Fibroblast of lung (primary cell): ENCODE results near the gene NR3C1. TPM values are rescaled to one million over a fixed set of nuclear protein-coding genes. Genes with fewer than 3 reads are reported as not detected.

Experiments used
- DNase-seq, 2 donors: peaks; one replicate each; pipeline versions ENCODE4 v3.0.0 to v3.0.0-alpha.2; 2010; ENCODE audit warnings: low read depth in 2 of 2
- H2AFZ ChIP-seq: 2 replicates; pipeline ENCODE4 v1.5.1; 2012; ENCODE audit warnings: low read length, control low read depth, inconsistent platforms
- H3K27ac ChIP-seq: 2 replicates; pipeline ENCODE4 v1.5.1; 2011; ENCODE audit warnings: low read length, control low read depth; ENCODE audit not compliant: insufficient read depth
- H3K27me3 ChIP-seq: 2 replicates; pipeline ENCODE4 v1.5.1; 2011; ENCODE audit warnings: mild to moderate bottlenecking, low read length; ENCODE audit not compliant: control insufficient read depth, insufficient read depth
- H3K36me3 ChIP-seq: 2 replicates; pipeline ENCODE4 v1.5.1; 2011; ENCODE audit warnings: low read length; ENCODE audit not compliant: control insufficient read depth, insufficient read depth
- H3K4me1 ChIP-seq: 2 replicates; pipeline ENCODE4 v1.5.1; 2011; ENCODE audit warnings: low read length; ENCODE audit not compliant: control insufficient read depth, insufficient read depth; ENCODE audit errors: extremely low read depth
- H3K4me2 ChIP-seq: 2 replicates; pipeline ENCODE4 v1.5.1; 2011; ENCODE audit warnings: low read length, control low read depth; ENCODE audit not compliant: insufficient read depth; ENCODE audit errors: extremely low read depth
- H3K4me3 ChIP-seq, 4 experiments: fragments of 200-600 bp in 1 of 4; sonication (generic) in 1 of 4; replicated peaks in 1 of 4; 2 replicates each; pipeline ENCODE4 v1.5.1; 2011 to 2016; ENCODE audit warnings: low read length in 4 of 4, low read depth in 3 of 4, mild to moderate bottlenecking in 3 of 4, control low read depth in 2 of 4, inconsistent platforms in 1 of 4, mixed read lengths in 1 of 4; ENCODE audit not compliant: insufficient read depth in 1 of 4; ENCODE audit errors: control extremely low read depth in 1 of 4
- H3K79me2 ChIP-seq: 2 replicates; pipeline ENCODE4 v1.5.1; 2012; ENCODE audit warnings: mild to moderate bottlenecking, low read length, inconsistent platforms; ENCODE audit not compliant: control insufficient read depth, insufficient read depth
- H3K9ac ChIP-seq: 2 replicates; pipeline ENCODE4 v1.5.1; 2011; ENCODE audit warnings: mild to moderate bottlenecking, low read length, control low read depth; ENCODE audit not compliant: insufficient read depth
- H3K9me3 ChIP-seq: 2 replicates; pipeline ENCODE4 v1.5.1; 2012; ENCODE audit warnings: low read depth, low read length; ENCODE audit not compliant: control insufficient read depth, insufficient read depth
- H4K20me1 ChIP-seq: 2 replicates; pipeline ENCODE4 v1.5.1; 2011; ENCODE audit warnings: low read length; ENCODE audit not compliant: control insufficient read depth, insufficient read depth; ENCODE audit errors: extremely low read depth
- EZH2 ChIP-seq: IDR thresholded peaks from 2 replicates; pipeline ENCODE4 v1.5.1; 2012; ENCODE audit warnings: low read length, control low read depth, mild to moderate bottlenecking; ENCODE audit errors: missing control alignments
- polyA plus RNA-seq, 2 donors: library from polyadenylated mRNA; depleted of rRNA in 1 of 2; stranded (reverse) in 1 of 2; unstranded in 1 of 2; fragments of >200 nt; gene quantifications; 2 replicates each; pipeline ENCODE4 v1.2.1, GENCODE V29; 2011 to 2012; ENCODE audit warnings: missing spikeins in 1 of 2
- total RNA-seq: library from RNA; depleted of rRNA; stranded (reverse); fragments of >200 nt; gene quantifications from 2 replicates; pipeline ENCODE4 v1.2.1, GENCODE V29; 2014
- TF ChIP-seq, protein P1 (sequence below), 2 donors: IDR thresholded peaks in 1 of 2; conservative IDR thresholded peaks in 1 of 2; 1 replicate in 1 of 2; 2 replicates in 1 of 2; pipeline ENCODE4 v1.5.1; 2011 to 2012; ENCODE audit warnings: low read length in 2 of 2, control low read depth in 1 of 2, inconsistent platforms in 1 of 2, low read depth in 1 of 2, mild to moderate bottlenecking in 1 of 2

Gene NR3C1
- total and polyA plus RNA-seq, 2 donors (not counting 1 experiment from before 2014, with no cell fraction given): 85.3 to 126 TPM

GRCh38 chr5:143427122-143427735 lies 23.7 kb upstream of the NR3C1 start:
- no peak for TF ChIP-seq EZH2
- TF ChIP-seq, protein P1, sequence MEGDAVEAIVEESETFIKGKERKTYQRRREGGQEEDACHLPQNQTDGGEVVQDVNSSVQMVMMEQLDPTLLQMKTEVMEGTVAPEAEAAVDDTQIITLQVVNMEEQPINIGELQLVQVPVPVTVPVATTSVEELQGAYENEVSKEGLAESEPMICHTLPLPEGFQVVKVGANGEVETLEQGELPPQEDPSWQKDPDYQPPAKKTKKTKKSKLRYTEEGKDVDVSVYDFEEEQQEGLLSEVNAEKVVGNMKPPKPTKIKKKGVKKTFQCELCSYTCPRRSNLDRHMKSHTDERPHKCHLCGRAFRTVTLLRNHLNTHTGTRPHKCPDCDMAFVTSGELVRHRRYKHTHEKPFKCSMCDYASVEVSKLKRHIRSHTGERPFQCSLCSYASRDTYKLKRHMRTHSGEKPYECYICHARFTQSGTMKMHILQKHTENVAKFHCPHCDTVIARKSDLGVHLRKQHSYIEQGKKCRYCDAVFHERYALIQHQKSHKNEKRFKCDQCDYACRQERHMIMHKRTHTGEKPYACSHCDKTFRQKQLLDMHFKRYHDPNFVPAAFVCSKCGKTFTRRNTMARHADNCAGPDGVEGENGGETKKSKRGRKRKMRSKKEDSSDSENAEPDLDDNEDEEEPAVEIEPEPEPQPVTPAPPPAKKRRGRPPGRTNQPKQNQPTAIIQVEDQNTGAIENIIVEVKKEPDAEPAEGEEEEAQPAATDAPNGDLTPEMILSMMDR (conservative IDR thresholded peaks at IDR 0.05 in 1 of 2, IDR thresholded peaks at IDR 0.05 in 1 of 2; ENCODE audit: low read depth in 1 of 2, low read length in 2 of 2): no peak

DNA sequence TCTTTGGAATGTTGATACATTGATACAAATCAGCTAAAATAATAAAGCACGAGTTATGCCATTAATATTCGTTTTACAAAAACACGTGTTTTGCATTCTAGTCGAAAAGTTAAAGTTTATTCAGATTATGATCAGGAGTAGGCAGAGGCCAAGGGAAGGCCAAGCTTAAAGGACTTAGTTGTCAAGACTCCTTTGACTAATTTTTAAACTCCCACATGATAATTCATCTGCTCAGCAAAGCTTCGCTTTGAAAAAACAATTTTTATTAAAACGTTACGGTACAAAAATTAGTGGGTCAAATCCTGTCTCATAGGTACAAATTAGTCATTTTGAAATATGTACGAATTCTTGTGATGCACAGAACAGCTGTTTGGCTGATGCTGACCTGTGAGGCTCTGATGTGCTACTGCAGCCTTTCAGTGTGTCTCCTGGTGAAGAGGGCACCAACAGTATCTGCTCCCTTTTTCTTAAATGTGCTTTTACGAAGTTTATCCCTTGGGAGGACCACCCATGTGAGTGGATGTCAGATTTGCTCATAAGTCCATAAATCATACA lies 23.0 kb upstream of the NR3C1 start:
- Histone ChIP-seq H3K9ac (no peak overlapping the region), H3K27ac (no peak overlapping the region), H3K9me3 (no peaks in the 10 kb centered on the region), H3K4me3 (no peak overlapping the region), H3K4me1 (no peaks in the 10 kb centered on the region), H3K79me2 (no peaks in the 10 kb centered on the region), H3K27me3 (no peaks in the 10 kb centered on the region), H4K20me1 (no peaks in the 10 kb centered on the region), H2AFZ (no peak overlapping the region), H3K36me3 (no peaks in the 10 kb centered on the region), H3K4me2 (no peak overlapping the region)
- no peak for DNase-seq
- TF ChIP-seq, protein P1 (conservative IDR thresholded peaks at IDR 0.05 in 1 of 2, IDR thresholded peaks at IDR 0.05 in 1 of 2; ENCODE audit: low read depth in 1 of 2, low read length in 2 of 2): no peak
- TF ChIP-seq EZH2: no peak

More at GRCh38 chr5:143427122-143427735, 23.7 kb upstream of the NR3C1 start:
- Histone ChIP-seq H3K4me2 (no peak overlapping the region), H3K9ac (no peak overlapping the region), H3K4me3 (no peak overlapping the region), H3K27ac (no peak overlapping the region), H3K4me1 (no peaks in the 10 kb centered on the region), H2AFZ (no peak overlapping the region), H3K27me3 (no peaks in the 10 kb centered on the region), H4K20me1 (no peaks in the 10 kb centered on the region), H3K36me3 (no peaks in the 10 kb centered on the region), H3K79me2 (no peaks in the 10 kb centered on the region), H3K9me3 (no peaks in the 10 kb centered on the region)
- no peak for DNase-seq

- Histone ChIP-seq H3K27me3 (no peaks in the 10 kb centered on the region), H3K36me3 (no peaks in the 10 kb centered on the region), H4K20me1 (no peaks in the 10 kb centered on the region), H3K9me3 (no peaks in the 10 kb centered on the region), H3K27ac (no peak overlapping the region), H3K9ac (no peak overlapping the region), H3K4me1 (no peaks in the 10 kb centered on the region), H2AFZ (no peak overlapping the region), H3K79me2 (no peaks in the 10 kb centered on the region), H3K4me3 (no peak overlapping the region), H3K4me2 (no peak overlapping the region)
- TF ChIP-seq, protein P1 (conservative IDR thresholded peaks at IDR 0.05 in 1 of 2, IDR thresholded peaks at IDR 0.05 in 1 of 2; ENCODE audit: low read depth in 1 of 2, low read length in 2 of 2): no peak
- TF ChIP-seq EZH2: no peak
- no peak for DNase-seq
Observed at GRCh38 chr5:143425835-143426234, 22.3 kb upstream of the NR3C1 start.
